SH-SY5Y (cell line): ENCODE measurements around the gene SLC27A5.

Source experiments
- GATA2 ChIP-seq: IDR thresholded peaks from 2 replicates; pipeline ENCODE4 v1.6.1; 2011; ENCODE audit warnings: mild to moderate bottlenecking, low read depth, low read length
- GATA3 ChIP-seq: IDR thresholded peaks from 2 replicates; pipeline ENCODE4 v1.6.1; 2011; ENCODE audit warnings: low read depth, mild to moderate bottlenecking, low read length, moderate library complexity

DNA sequence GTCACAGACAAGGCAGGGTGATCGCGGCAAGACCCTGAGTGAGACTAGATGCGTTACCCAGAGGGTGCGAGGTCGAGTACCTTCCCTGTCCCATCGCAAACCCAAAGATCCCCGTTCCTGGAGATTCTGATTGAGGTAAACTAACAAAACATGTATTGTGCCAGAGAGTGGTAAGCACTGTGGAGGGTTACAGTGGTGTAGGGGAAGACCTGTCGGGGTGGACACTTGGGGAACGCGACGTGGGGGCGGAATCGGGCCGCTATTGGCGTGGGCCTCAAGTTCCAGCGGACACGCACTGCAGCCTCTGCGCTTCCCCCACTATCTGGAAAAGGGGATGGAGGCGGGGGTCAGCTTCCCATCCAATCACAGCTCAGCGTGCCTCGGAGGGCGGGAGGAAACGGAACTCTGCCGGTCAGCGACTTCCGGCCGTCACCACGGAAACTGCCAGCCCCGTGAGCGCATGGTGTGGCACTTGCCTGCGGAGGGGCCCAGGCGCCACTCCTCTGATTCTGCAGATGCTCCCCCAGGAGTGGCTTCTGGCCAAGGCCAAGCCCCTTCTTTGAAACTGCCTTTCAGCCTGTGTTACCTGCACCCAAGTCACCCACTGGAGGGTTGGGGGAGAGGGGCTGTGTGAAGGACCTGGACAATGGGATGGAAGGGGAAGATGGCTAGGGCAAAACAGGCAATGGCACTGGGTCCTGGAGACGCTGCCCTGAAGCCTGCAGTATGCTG is 47.6 kb upstream of the SLC27A5 start:
- TF ChIP-seq GATA3 (no peak), GATA2 (no peak)
